Measurements from ENCODE around the gene FUZ.
A peak's percentile ranks its signal among the peaks of the same experiment; 100 is the strongest.

FUZ gene

DNA sequence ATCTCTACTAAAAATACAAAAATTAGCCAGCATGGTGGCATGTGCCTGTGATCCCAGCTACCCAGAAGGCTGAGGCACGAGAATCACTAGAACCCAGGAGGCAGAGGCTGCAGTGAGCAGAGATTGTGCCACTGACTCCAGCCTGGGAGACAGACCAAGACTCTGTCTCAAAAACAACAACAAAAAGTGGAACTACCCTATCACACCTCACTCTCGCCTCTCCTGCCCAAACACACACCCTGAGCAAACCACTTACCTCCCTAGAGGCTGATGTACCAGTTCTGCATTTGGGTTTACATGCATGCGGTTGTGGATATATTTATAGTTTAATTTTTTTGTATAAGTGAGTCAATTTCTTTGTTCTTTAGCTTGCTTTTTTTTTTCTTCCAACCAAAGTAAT, 30.2 kb upstream of the FUZ start:
- Histone ChIP-seq H3K27me3 (ENCODE audit: insufficient read depth, low read length) (no peaks in the 10 kb centered on the region), H3K9me3 (ENCODE audit: low read length) (no peaks in the 10 kb centered on the region), H3K4me3 (ENCODE audit: low read depth, low read length, poor library complexity, severe bottlenecking) (no peak overlapping the region), H2AFZ (ENCODE audit: low read length) (no peak overlapping the region), H4K20me1 (ENCODE audit: insufficient read depth, low read length) (no peaks in the 10 kb centered on the region), H3K79me2 (ENCODE audit: insufficient read depth, low read length) (no peaks in the 10 kb centered on the region), H3K4me2 (ENCODE audit: low read length) (peak overlapping the region; percentile 31; the same call in 1 of the 2 replicates), H3F3A (ENCODE audit: insufficient read depth, low read length) (peaks cover 3% of the 10 kb centered on the region; the same call in 1 of the 2 replicates), H3K9me2 (ENCODE audit: low read depth, low read length) (no peaks in the 10 kb centered on the region), H3K9ac (ENCODE audit: low read length) (no peak overlapping the region), H3K36me3 (ENCODE audit: insufficient read depth, low read length) (peaks cover 35% of the 10 kb centered on the region), H3K27ac (ENCODE audit: low read depth, low read length, poor library complexity, severe bottlenecking) (peak overlapping the region; percentile 88), H3K4me1 (ENCODE audit: insufficient read depth, low read length, severe bottlenecking) (peaks cover 36% of the 10 kb centered on the region)
- TF ChIP-seq EZH2 (IDR thresholded peaks at IDR 0.05; ENCODE audit: borderline replicate concordance, low read length), result no peak
- TF ChIP-seq, protein P1, sequence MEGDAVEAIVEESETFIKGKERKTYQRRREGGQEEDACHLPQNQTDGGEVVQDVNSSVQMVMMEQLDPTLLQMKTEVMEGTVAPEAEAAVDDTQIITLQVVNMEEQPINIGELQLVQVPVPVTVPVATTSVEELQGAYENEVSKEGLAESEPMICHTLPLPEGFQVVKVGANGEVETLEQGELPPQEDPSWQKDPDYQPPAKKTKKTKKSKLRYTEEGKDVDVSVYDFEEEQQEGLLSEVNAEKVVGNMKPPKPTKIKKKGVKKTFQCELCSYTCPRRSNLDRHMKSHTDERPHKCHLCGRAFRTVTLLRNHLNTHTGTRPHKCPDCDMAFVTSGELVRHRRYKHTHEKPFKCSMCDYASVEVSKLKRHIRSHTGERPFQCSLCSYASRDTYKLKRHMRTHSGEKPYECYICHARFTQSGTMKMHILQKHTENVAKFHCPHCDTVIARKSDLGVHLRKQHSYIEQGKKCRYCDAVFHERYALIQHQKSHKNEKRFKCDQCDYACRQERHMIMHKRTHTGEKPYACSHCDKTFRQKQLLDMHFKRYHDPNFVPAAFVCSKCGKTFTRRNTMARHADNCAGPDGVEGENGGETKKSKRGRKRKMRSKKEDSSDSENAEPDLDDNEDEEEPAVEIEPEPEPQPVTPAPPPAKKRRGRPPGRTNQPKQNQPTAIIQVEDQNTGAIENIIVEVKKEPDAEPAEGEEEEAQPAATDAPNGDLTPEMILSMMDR (IDR thresholded peaks at IDR 0.05; ENCODE audit: low read length), result no peak

DNA sequence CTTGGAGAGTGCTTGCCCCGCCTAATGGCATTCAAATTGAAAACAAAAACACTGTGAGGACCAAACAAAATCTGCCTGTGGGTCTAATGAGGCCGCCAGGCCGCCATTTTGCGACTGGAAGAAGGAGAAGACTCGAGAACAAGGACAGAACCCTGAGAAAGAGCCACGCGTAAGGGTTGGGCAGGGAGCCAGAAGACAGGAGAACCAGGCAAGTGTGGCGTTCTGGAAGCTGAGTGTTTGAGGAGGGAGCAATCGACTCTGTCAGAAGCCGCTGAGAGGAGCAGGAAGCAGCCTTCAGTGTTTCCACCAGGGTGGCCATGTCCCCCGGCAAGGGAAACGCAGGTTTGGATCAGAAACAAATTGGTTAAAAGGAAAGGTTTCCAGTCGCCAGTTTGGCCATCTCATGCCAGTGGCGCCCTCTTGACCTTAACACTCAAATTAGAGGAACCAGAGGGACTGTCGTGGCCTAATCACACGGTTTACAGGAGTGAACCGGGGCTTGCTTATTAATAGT, 27.7 kb upstream of the FUZ start:
- no peak overlapping the region for H2AFZ ChIP-seq (ENCODE audit: low read length)
- peaks cover 59% of the 10 kb centered on the region for H3K36me3 ChIP-seq (ENCODE audit: insufficient read depth, low read length)
- H3K27ac ChIP-seq (ENCODE audit: low read depth, low read length, poor library complexity, severe bottlenecking), result peak overlapping the region; percentile 88
- peaks cover 33% of the 10 kb centered on the region for H3K4me1 ChIP-seq (ENCODE audit: insufficient read depth, low read length, severe bottlenecking)
- no peaks in the 10 kb centered on the region for H4K20me1 ChIP-seq (ENCODE audit: insufficient read depth, low read length)
- no peaks in the 10 kb centered on the region for H3K9me3 ChIP-seq (ENCODE audit: low read length)
- peaks cover 7% of the 10 kb centered on the region; the same call in 1 of the 2 replicates for H3F3A ChIP-seq (ENCODE audit: insufficient read depth, low read length)
- no peak overlapping the region for H3K9ac ChIP-seq (ENCODE audit: low read length)
- no peaks in the 10 kb centered on the region for H3K79me2 ChIP-seq (ENCODE audit: insufficient read depth, low read length)
- no peak overlapping the region for H3K4me3 ChIP-seq (ENCODE audit: low read depth, low read length, poor library complexity, severe bottlenecking)
- no peaks in the 10 kb centered on the region for H3K27me3 ChIP-seq (ENCODE audit: insufficient read depth, low read length)
- no peak overlapping the region for H3K4me2 ChIP-seq (ENCODE audit: low read length)
- no peaks in the 10 kb centered on the region for H3K9me2 ChIP-seq (ENCODE audit: low read depth, low read length)
- no peak for TF ChIP-seq EZH2 (IDR thresholded peaks at IDR 0.05; ENCODE audit: borderline replicate concordance, low read length)
- TF ChIP-seq, protein P1 (IDR thresholded peaks at IDR 0.05; ENCODE audit: low read length), result no peak

DNA sequence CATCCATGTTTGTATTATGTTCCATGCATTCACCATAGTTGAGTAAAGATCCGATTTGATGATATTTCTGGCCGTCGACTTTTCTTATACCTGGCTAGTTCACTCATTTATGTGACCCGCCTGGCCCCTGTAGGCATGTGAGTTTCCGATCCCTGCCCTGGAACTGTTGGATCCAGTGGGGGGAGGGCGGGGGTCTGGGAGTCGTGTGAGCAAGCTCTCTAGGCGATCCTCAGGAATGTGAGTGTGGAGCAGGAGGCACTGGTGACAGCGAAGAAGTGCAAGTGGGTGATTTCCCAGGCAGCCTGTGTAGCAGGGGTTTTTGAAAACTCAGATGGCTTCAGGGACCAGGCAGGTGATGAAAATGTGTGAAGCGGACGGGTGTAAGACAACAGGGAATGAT, 27.2 kb upstream of the FUZ start:
- no peaks in the 10 kb centered on the region for H3K27me3 ChIP-seq (ENCODE audit: insufficient read depth, low read length)
- no peaks in the 10 kb centered on the region for H4K20me1 ChIP-seq (ENCODE audit: insufficient read depth, low read length)
- TF ChIP-seq EZH2 (IDR thresholded peaks at IDR 0.05; ENCODE audit: borderline replicate concordance, low read length), result no peak
- TF ChIP-seq, protein P1 (IDR thresholded peaks at IDR 0.05; ENCODE audit: low read length), result no peak
- no peak overlapping the region for H3K4me3 ChIP-seq (ENCODE audit: low read depth, low read length, poor library complexity, severe bottlenecking)
- H3K9me2 ChIP-seq (ENCODE audit: low read depth, low read length), result no peaks in the 10 kb centered on the region
- peaks cover 7% of the 10 kb centered on the region; the same call in 1 of the 2 replicates for H3F3A ChIP-seq (ENCODE audit: insufficient read depth, low read length)
- peaks cover 33% of the 10 kb centered on the region for H3K4me1 ChIP-seq (ENCODE audit: insufficient read depth, low read length, severe bottlenecking)
- H3K79me2 ChIP-seq (ENCODE audit: insufficient read depth, low read length), result no peaks in the 10 kb centered on the region
- H3K27ac ChIP-seq (ENCODE audit: low read depth, low read length, poor library complexity, severe bottlenecking), result no peak overlapping the region
- H3K4me2 ChIP-seq (ENCODE audit: low read length), result no peak overlapping the region
- H3K36me3 ChIP-seq (ENCODE audit: insufficient read depth, low read length), result peaks cover 64% of the 10 kb centered on the region
- no peak overlapping the region for H2AFZ ChIP-seq (ENCODE audit: low read length)
- H3K9me3 ChIP-seq (ENCODE audit: low read length), result no peaks in the 10 kb centered on the region
- no peak overlapping the region for H3K9ac ChIP-seq (ENCODE audit: low read length)

Measured in OCI-LY1 (cell line).